Endothelial cell (in vitro differentiated cells): Measurements from ENCODE around the gene OXGR1. TPM values are rescaled to one million over a fixed set of nuclear protein-coding genes. Genes with fewer than 3 reads are reported as not detected.

Experiments
- DNase-seq: peaks from one replicate; pipeline ENCODE4 v3.0.0; 2021; ENCODE audit warnings: low spot score
- H3K27ac Mint-ChIP-seq: one replicate; pipeline ENCODE4 v1.8.0; 2021; ENCODE audit warnings: mixed read lengths, inconsistent platforms; ENCODE audit not compliant: unreplicated experiment
- H3K27me3 Mint-ChIP-seq: one replicate; pipeline ENCODE4 v1.8.0; 2021; ENCODE audit warnings: mild to moderate bottlenecking, moderate library complexity, mixed read lengths, inconsistent platforms; ENCODE audit not compliant: unreplicated experiment
- H3K36me3 Mint-ChIP-seq: one replicate; pipeline ENCODE4 v1.8.0; 2021; ENCODE audit warnings: mild to moderate bottlenecking, low read depth, mixed read lengths, inconsistent platforms; ENCODE audit not compliant: unreplicated experiment
- H3K4me1 Mint-ChIP-seq: one replicate; pipeline ENCODE4 v1.8.0; 2021; ENCODE audit warnings: mild to moderate bottlenecking, mixed read lengths, inconsistent platforms; ENCODE audit not compliant: unreplicated experiment
- H3K4me3 Mint-ChIP-seq: one replicate; pipeline ENCODE4 v1.8.0; 2021; ENCODE audit warnings: mild to moderate bottlenecking, mixed read lengths, inconsistent platforms; ENCODE audit not compliant: unreplicated experiment
- H3K9me3 Mint-ChIP-seq: one replicate; pipeline ENCODE4 v1.8.0; 2021; ENCODE audit warnings: mixed read lengths, inconsistent platforms; ENCODE audit not compliant: unreplicated experiment
- CTCF ChIP-seq: fragments of 200-600 bp; sonication (generic); IDR thresholded peaks from one replicate; pipeline ENCODE4 v1.5.0; 2021; ENCODE audit warnings: antibody characterized with exemption; ENCODE audit not compliant: unreplicated experiment
- total RNA-seq: library from RNA; stranded (reverse); fragmentation: NEBNext Ultra II Directional; extraction: Animal tissue kit (Norgen Biotek cat#: 25700); gene quantifications from one replicate; pipeline ENCODE4 v1.2.1, GENCODE V29; 2021; ENCODE audit not compliant: unreplicated experiment

Gene OXGR1
- total RNA-seq, 1 donor from 2014 or later, result 0.15 TPM

GRCh38 chr13:96940961-96941360 lies 53.3 kb downstream of the OXGR1 start:
- TF ChIP-seq CTCF, result no peak
- peaks cover 18% of the 10 kb centered on the region for H3K4me1 Mint-ChIP-seq
- H3K4me3 Mint-ChIP-seq, result no peak overlapping the region
- no peak for DNase-seq
- no peaks in the 10 kb centered on the region for H3K36me3 Mint-ChIP-seq
- H3K27ac Mint-ChIP-seq, result no peak overlapping the region
- no peaks in the 10 kb centered on the region for H3K9me3 Mint-ChIP-seq
- H3K27me3 Mint-ChIP-seq, result peaks cover 1% of the 10 kb centered on the region

- Mint-ChIP-seq H3K4me1 (peaks cover 10% of the 10 kb centered on the region), H3K27me3 (peaks cover 1% of the 10 kb centered on the region), H3K4me3 (no peak overlapping the region), H3K36me3 (no peaks in the 10 kb centered on the region), H3K9me3 (no peaks in the 10 kb centered on the region), H3K27ac (no peak overlapping the region)
- no peak for TF ChIP-seq CTCF
- no peak for DNase-seq
Measured at GRCh38 chr13:96935901-96936300, 58.4 kb downstream of the OXGR1 start.

Other genes with a start within 250 kb of the OXGR1 start
- 137 TPM for gene MBNL2, start 227.9 kb upstream of the OXGR1 start, total RNA-seq